Tibial nerve (tissue), 4 donors: ENCODE measurements around the gene HBG1.
"Not testable (repeated sequence)": the region's sequence is repeated elsewhere in the genome, so short reads cannot be mapped to it uniquely, and the experiment has no call there.

Experiments
- EP300 ChIP-seq, 2 donors: sonication (generic); formaldehyde crosslinking; IDR thresholded peaks; one replicate each; pipeline ENCODE4 v1.6.1; 2017; ENCODE audit warnings: antibody characterized with exemption in 2 of 2, mild to moderate bottlenecking in 1 of 2
- POLR2A ChIP-seq, 2 donors: fragments of 450-650 bp; IDR thresholded peaks; one replicate each; pipeline ENCODE4 v1.6.1; 2017; ENCODE audit warnings: antibody characterized with exemption in 2 of 2, mild to moderate bottlenecking in 2 of 2, moderate library complexity in 2 of 2
- TF ChIP-seq, protein P1 (sequence below), 5 experiments: fragments of 200-600 bp in 3 of 5; fragments of 450-650 bp in 2 of 5; sonication (generic) in 3 of 5; IDR thresholded peaks; one replicate each; pipeline ENCODE4 v1.5.1; 2016 to 2019; ENCODE audit warnings: antibody characterized with exemption in 5 of 5, mild to moderate bottlenecking in 3 of 5, moderate library complexity in 2 of 5

DNA sequence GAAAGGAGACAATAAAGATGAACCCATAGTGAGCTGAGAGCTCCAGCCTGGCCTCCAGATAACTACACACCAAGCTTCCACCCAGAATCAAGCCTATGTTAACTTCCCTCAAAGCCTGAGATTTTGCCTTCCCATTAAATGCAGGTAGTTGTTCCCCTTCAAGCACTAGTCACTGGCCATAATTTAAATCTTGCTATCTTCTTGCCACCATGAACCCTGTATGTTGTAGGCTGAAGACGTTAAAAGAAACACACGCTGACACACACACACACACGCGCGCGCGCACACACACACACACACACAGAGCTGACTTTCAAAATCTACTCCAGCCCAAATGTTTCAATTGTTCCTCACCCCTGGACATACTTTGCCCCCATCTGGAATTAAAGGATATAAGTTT lies 1.2 kb downstream of the HBG1 start:
- TF ChIP-seq, protein P1, sequence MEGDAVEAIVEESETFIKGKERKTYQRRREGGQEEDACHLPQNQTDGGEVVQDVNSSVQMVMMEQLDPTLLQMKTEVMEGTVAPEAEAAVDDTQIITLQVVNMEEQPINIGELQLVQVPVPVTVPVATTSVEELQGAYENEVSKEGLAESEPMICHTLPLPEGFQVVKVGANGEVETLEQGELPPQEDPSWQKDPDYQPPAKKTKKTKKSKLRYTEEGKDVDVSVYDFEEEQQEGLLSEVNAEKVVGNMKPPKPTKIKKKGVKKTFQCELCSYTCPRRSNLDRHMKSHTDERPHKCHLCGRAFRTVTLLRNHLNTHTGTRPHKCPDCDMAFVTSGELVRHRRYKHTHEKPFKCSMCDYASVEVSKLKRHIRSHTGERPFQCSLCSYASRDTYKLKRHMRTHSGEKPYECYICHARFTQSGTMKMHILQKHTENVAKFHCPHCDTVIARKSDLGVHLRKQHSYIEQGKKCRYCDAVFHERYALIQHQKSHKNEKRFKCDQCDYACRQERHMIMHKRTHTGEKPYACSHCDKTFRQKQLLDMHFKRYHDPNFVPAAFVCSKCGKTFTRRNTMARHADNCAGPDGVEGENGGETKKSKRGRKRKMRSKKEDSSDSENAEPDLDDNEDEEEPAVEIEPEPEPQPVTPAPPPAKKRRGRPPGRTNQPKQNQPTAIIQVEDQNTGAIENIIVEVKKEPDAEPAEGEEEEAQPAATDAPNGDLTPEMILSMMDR (IDR thresholded peaks at IDR 0.05): not testable (repeated sequence)
- not testable (repeated sequence) for TF ChIP-seq EP300, POLR2A (IDR thresholded peaks at IDR 0.05)
